Prostate gland (tissue), 2 donors: ENCODE results near the gene ALK.

Source experiments
- CTCF ChIP-seq, 4 experiments: fragments of 200-600 bp in 2 of 4; fragments of 450-650 bp in 2 of 4; sonication (generic) in 2 of 4; IDR thresholded peaks; 1 replicate in 3 of 4; 2 replicates in 1 of 4; pipeline ENCODE4 v1.5.1; 2016 to 2019; ENCODE audit warnings: antibody characterized with exemption in 4 of 4, mild to moderate bottlenecking in 2 of 4, moderate library complexity in 2 of 4
- POLR2A ChIP-seq: fragments of 450-650 bp; IDR thresholded peaks from one replicate; pipeline ENCODE4 v1.6.1; 2016; ENCODE audit warnings: antibody characterized with exemption, mild to moderate bottlenecking
- POLR2AphosphoS5 ChIP-seq: sonication (generic); formaldehyde crosslinking; IDR thresholded peaks from one replicate; pipeline ENCODE4 v1.6.1; 2017; ENCODE audit warnings: antibody characterized with exemption

- no peak for TF ChIP-seq CTCF (IDR thresholded peaks at IDR 0.05)
- TF ChIP-seq POLR2AphosphoS5, result no peak
- TF ChIP-seq POLR2A, result no peak
Measured at GRCh38 chr2:29596584-29596983, 324.8 kb downstream of the ALK start.
